HG02840 (cell line): ENCODE measurements around the gene PHF2.

ENCODE experiments used
- ATAC-seq: cut with Tn5 transposase; IDR thresholded peaks from one replicate; pipeline ENCODE4 v1.9.1; 2021; ENCODE audit warnings: mild to moderate bottlenecking, moderate library complexity, moderate number of reproducible peaks; ENCODE audit not compliant: unreplicated experiment, low FRiP score

PHF2 gene

GRCh38 chr9:93686127-93686879 is 109.9 kb downstream of the PHF2 start:
- no peak for ATAC-seq

- no peak for ATAC-seq
These were observed 110.5 kb downstream of the PHF2 start for GRCh38 chr9:93686880-93687236.

DNA sequence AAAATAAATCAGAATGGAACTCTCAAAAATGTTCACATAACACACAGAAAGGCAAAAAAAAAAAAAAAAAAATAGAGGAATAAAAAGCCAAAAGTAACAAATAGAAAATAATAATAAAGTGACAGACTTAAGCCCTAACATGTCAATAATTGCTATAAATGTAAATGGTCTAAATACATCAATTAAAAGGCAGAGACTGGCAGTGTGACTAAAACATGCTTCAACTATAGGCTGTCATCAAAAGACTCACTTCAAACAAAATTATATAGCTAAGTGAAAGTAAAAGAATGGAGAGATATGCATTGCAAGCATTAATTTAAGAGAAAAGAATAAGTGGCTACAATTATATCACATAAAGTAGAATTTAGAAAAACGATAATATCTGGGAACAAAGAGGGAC is 114.2 kb downstream of the PHF2 start:
- ATAC-seq = no peak

DNA sequence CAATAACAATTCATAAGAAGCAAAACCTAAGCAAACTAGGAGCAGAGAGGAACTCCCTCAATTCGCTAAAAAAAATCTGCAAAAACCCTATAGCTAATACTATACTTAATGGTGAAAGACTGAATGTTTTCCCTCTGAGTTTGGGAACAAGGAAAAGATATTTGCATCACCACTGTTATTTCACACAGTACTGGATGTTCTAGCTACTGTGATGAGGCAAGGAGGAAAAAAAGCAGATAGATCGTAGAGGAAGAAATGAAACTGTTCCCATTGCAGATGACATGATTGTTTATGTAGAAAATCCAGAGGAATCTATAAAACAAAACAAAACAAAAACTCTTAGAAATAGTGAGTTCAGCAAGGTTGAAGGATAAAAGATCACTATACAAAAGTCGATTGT is 116.7 kb downstream of the PHF2 start:
- ATAC-seq = no peak

- ATAC-seq = no peak
These were observed 121.2 kb downstream of the PHF2 start for GRCh38 chr9:93697352-93698139.

DNA sequence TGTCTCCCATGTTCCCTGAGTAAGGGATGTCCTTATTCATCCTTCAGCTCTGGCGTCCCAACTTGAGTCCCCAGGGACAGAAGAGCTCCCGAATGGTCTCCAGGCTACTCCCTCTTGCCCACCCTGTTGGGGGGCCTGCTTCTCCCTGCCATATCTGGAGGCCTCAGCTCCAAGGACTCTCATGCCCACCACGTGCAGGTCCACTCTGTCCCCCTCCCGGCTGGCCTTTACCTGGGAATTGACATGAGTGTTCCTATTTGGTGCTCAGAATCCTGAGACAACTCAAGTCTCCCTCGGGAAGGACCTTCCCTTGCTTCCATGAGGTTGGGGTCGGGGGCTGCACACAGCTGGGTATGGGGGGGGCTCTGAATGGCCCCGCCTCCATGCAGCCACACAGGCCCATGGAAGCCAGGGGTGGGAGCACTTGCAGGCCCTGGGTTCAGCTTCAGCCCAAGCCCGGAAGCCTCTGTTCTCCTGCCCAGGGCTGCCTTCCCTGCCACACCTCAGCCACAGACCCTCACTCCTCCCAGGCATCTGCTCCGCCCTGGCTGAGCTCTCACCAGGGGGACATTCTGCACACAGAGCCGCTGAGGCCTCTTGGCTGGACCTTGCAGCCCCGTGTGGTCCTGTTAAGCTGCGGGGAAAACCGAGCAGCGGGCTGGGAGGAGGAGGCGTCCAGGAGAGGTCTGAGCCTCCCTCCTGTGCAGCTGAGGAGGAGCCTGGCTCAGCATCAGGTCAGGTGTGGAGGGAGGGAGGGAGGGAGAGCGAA is 121.9 kb downstream of the PHF2 start:
- no peak for ATAC-seq

DNA sequence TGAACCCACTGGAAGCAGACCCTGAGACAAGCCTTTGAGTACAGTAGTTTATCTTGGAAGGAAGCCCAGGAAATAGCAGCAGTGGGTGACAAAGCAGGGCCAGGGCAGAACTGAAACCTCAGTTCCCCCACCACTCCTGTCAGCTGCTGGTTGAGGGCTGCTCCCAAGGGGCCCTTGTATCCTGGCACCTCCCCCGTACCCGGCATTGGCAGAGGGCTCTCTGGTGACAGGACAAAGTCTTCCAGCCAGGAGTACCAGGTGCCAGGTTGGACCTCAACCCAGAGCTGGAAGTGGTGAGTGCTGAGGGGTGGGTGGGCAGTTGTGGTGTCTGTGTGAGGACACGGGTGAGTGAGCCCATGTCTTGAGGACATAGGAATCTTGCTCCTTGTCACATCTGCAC is 123.3 kb downstream of the PHF2 start:
- ATAC-seq = no peak

- no peak for ATAC-seq
These were observed 125.3 kb downstream of the PHF2 start for GRCh38 chr9:93701494-93702218.

GRCh38 chr9:93702261-93702660 is 125.9 kb downstream of the PHF2 start:
- ATAC-seq = no peak

DNA sequence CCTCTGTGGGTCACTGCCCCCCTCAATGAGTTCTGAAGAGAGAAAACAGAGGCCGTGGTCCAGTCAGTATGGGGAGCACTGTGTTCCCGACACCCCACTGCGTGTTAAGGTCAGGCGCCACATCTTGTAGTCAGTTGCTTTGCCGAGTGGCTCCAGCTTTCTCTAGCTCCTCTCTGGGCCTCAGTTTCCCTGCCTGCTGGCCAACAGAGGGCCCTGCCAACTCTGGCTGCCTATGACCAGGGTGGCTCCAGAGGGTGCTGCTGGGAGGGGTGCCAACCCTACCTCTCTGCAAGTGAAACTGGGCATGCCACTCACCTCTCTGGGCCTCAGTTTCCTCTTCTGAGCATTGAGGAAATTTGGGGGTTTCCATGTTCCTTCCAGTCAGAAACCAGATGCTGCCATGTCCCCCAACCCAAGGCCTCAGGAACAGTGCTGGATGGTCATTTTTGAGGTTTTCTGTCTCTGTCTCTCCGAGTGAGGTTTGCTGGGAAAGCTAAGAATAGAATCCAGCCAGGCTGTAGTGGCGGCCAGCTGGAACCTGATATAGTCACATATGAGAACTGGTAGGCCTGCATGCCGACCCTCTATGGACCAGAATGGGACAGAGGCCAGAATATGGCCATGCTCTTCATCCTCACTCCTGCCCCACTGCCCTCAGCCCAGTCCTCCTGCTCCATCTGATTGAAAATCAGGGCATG is 132.1 kb downstream of the PHF2 start:
- no peak for ATAC-seq

DNA sequence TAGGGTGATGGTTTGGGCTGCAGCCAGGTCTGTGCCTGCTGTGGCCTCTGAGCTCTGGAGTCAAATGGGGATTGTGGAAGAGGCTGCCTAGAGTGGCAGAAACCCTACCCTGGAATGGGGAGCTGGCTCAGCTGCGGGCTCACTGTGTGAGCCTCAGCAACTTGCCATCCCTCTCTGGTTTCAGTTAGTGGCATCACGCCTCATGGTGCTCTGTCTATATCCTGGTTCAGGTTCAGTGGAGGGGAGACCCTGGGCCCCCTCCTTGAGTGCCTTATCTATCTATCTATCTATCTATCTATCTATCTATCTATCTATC is 132.6 kb downstream of the PHF2 start:
- ATAC-seq = no peak

- ATAC-seq = no peak
These were observed 133.4 kb downstream of the PHF2 start for GRCh38 chr9:93709600-93710369.

GRCh38 chr9:93710370-93710723 is 134.0 kb downstream of the PHF2 start:
- no peak for ATAC-seq

DNA sequence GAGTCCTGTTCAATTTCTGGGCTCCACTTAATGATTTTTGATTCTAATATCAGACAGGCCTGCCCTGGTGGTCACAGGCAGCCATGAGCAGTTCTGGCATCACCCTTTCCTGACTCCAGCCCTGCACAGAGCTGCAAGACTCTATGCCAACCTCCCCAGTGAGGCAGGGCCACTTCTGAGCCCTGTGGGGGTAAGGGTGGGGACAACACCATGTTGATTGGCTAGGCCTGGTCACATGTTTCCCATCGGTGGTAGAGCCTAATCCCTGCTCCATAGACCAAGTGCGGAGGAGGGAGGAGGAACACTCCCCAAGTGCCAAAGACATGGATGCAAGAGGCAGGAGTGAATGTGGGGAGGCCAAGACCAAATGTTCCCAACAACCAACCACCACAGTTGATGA is 134.6 kb downstream of the PHF2 start:
- no peak for ATAC-seq

- ATAC-seq = no peak
These were observed 136.5 kb downstream of the PHF2 start for GRCh38 chr9:93712896-93713295.

- no peak for ATAC-seq
These were observed 137.3 kb downstream of the PHF2 start for GRCh38 chr9:93713716-93714115.

GRCh38 chr9:93721417-93721965 is 145.1 kb downstream of the PHF2 start:
- no peak for ATAC-seq

DNA sequence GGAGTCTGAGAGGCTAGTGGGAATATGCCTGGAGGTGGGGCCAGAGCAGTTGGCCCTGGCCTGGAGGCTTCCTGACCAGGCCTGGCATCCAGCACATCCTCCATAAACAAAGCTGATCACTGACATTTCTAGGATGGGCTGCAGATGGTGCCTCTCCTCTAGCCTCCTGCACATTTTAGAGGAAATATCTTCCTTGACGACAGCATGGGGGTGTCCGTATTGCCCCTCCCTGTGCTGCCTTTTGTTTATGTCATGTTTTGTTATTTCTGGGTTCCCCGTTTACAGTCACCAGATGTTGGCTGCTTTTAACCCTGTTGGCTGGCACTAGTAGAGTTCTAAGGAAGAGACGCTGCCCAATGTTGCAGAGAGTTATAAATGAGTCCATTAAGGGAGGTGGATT is 148.5 kb downstream of the PHF2 start:
- no peak for ATAC-seq

- ATAC-seq = no peak
These were observed 149.0 kb downstream of the PHF2 start for GRCh38 chr9:93725382-93725781.
